H1 (cell line): Measurements from ENCODE around the gene DIPK1B. TPM values are rescaled to one million over a fixed set of nuclear protein-coding genes. Genes with fewer than 3 reads are reported as not detected.

ENCODE experiments used
- CTCF ChIA-PET: fragments of 300-600 bp; sonication (Branson Sonifier 250); formaldehyde crosslinking; loops from one replicate; lab custom pipeline; 2021; ENCODE audit not compliant: partially characterized antibody; lab: Charles Lee
- POLR2A ChIA-PET: fragments of 300-600 bp; sonication (Branson Sonifier 250); formaldehyde crosslinking; loops from one replicate; lab custom pipeline; 2021; ENCODE audit warnings: inconsistent platforms; ENCODE audit not compliant: partially characterized antibody; lab: Charles Lee
- DNase-seq, 2 experiments: peaks; one replicate each; pipeline versions ENCODE4 v3.0.0 to v3.0.0-alpha.2; 2010 to 2022; ENCODE audit warnings: low spot score in 2 of 2, low read depth in 1 of 2, mixed read lengths in 1 of 2
- FAIRE-seq: peaks from 2 replicates; lab custom pipeline; 2011; peaks lifted over from hg19 to GRCh38; lab: Jason Lieb, UNC
- H2AFZ ChIP-seq: 2 replicates; pipeline ENCODE4 v1.8.1; 2012; ENCODE audit warnings: low read length, inconsistent platforms
- H2AK5ac ChIP-seq: 2 replicates; pipeline ENCODE4 v1.6.1; 2013; ENCODE audit warnings: low read depth, low read length
- H2BK120ac ChIP-seq: replicated peaks from 2 replicates; pipeline ENCODE3; 2013; ENCODE audit warnings: low read depth, low read length, inconsistent platforms
- H2BK12ac ChIP-seq: 2 replicates; pipeline ENCODE4 v1.6.1; 2013; ENCODE audit warnings: low read depth, low read length
- H2BK15ac ChIP-seq: 2 replicates; pipeline ENCODE4 v1.6.1; 2013; ENCODE audit warnings: low read length
- H2BK20ac ChIP-seq: 2 replicates; pipeline ENCODE4 v1.6.1; 2013; ENCODE audit warnings: low read length
- H2BK5ac ChIP-seq: 2 replicates; pipeline ENCODE4 v1.6.1; 2013; ENCODE audit warnings: low read depth, low read length
- H3K14ac ChIP-seq: 2 replicates; pipeline ENCODE4 v1.6.1; 2013; ENCODE audit warnings: inconsistent platforms; ENCODE audit not compliant: insufficient read length
- H3K18ac ChIP-seq: 2 replicates; pipeline ENCODE4 v1.6.1; 2013; ENCODE audit warnings: low read length; ENCODE audit errors: extremely low read depth
- H3K23ac ChIP-seq: 2 replicates; pipeline ENCODE4 v1.6.1; 2013; ENCODE audit warnings: inconsistent platforms; ENCODE audit not compliant: insufficient read length
- H3K23me2 ChIP-seq: 2 replicates; pipeline ENCODE4 v1.6.1; 2013; ENCODE audit warnings: low read depth, low read length
- H3K27ac ChIP-seq: 2 replicates; pipeline ENCODE4 v1.6.1; 2011; ENCODE audit warnings: low read depth, low read length, inconsistent platforms
- H3K27me3 ChIP-seq, 4 experiments: replicated peaks in 1 of 4; 1 replicate in 1 of 4; 2 replicates in 3 of 4; pipeline versions ENCODE4 v1.6.1 to v1.8.1; 2011 to 2013; ENCODE audit warnings: low read length in 3 of 4, mild to moderate bottlenecking in 3 of 4, inconsistent platforms in 2 of 4, mixed read lengths in 2 of 4, moderate library complexity in 1 of 4; ENCODE audit not compliant: control insufficient read depth in 3 of 4, insufficient read depth in 3 of 4; ENCODE audit errors: extremely low read depth in 1 of 4
- H3K36me3 ChIP-seq, 4 experiments: 2 replicates each; pipeline versions ENCODE4 v1.6.1 to v1.8.1; 2011 to 2013; ENCODE audit warnings: mild to moderate bottlenecking in 4 of 4, low read length in 3 of 4, moderate library complexity in 2 of 4, control low read depth in 1 of 4, inconsistent platforms in 1 of 4; ENCODE audit not compliant: insufficient read depth in 4 of 4, control insufficient read depth in 2 of 4
- H3K4ac ChIP-seq: replicated peaks from 2 replicates; pipeline ENCODE3; 2013; ENCODE audit warnings: low read length, low read depth, mixed read lengths, inconsistent platforms; ENCODE audit not compliant: insufficient read length
- H3K4me1 ChIP-seq, 4 experiments: replicated peaks in 1 of 4; 1 replicate in 1 of 4; 2 replicates in 3 of 4; pipeline versions ENCODE4 v1.6.1 to v1.8.1; 2011 to 2013; ENCODE audit warnings: low read length in 3 of 4, inconsistent platforms in 2 of 4, mixed read lengths in 1 of 4; ENCODE audit not compliant: insufficient read depth in 4 of 4, control insufficient read depth in 3 of 4
- H3K4me2 ChIP-seq, 2 experiments: 2 replicates each; pipeline versions ENCODE4 v1.6.1 to v1.8.1; 2011 to 2013; ENCODE audit warnings: low read depth in 2 of 2, low read length in 2 of 2, control low read depth in 1 of 2, inconsistent platforms in 1 of 2, mild to moderate bottlenecking in 1 of 2; ENCODE audit not compliant: insufficient read depth in 1 of 2
- H3K4me3 ChIP-seq, 4 experiments: fragments of 200-600, 300-600 bp in 1 of 4; sonication (generic), shearing (Covaris generic), sonication (Bioruptor Twin) in 1 of 4; 2 replicates each; pipeline versions ENCODE4 v1.5.1 to v1.8.1; 2011 to 2016; ENCODE audit warnings: low read length in 4 of 4, low read depth in 3 of 4, control low read depth in 2 of 4, inconsistent platforms in 2 of 4, mild to moderate bottlenecking in 2 of 4, mixed read lengths in 1 of 4, moderate library complexity in 1 of 4; ENCODE audit not compliant: insufficient read depth in 2 of 4; ENCODE audit errors: extremely low read depth in 1 of 4
- H3K56ac ChIP-seq: replicated peaks from 2 replicates; pipeline ENCODE3; 2013; ENCODE audit warnings: low read depth, mild to moderate bottlenecking, mixed read lengths, low read length, inconsistent platforms; ENCODE audit not compliant: insufficient read length
- H3K79me1 ChIP-seq: 2 replicates; pipeline ENCODE4 v1.6.1; 2013; ENCODE audit warnings: low read depth, low read length, control low read depth
- H3K79me2 ChIP-seq, 2 experiments: 2 replicates each; pipeline versions ENCODE4 v1.6.1 to v1.8.1; 2012 to 2013; ENCODE audit warnings: low read length in 2 of 2, mild to moderate bottlenecking in 2 of 2, inconsistent platforms in 1 of 2; ENCODE audit not compliant: insufficient read depth in 2 of 2, control insufficient read depth in 1 of 2
- H3K9ac ChIP-seq, 4 experiments: replicated peaks in 1 of 4; 1 replicate in 1 of 4; 2 replicates in 3 of 4; pipeline versions ENCODE4 v1.6.1 to v1.8.1; 2011 to 2013; ENCODE audit warnings: low read depth in 3 of 4, low read length in 3 of 4, control low read depth in 2 of 4, mild to moderate bottlenecking in 2 of 4, moderate library complexity in 2 of 4, inconsistent platforms in 1 of 4; ENCODE audit errors: extremely low read depth in 1 of 4
- H3K9me3 ChIP-seq, 2 experiments: 2 replicates each; pipeline versions ENCODE4 v1.6.1 to v1.8.1; 2012 to 2013; ENCODE audit warnings: mild to moderate bottlenecking in 2 of 2, moderate library complexity in 2 of 2, control low read depth in 1 of 2, inconsistent platforms in 1 of 2, low read depth in 1 of 2, low read length in 1 of 2, mixed read lengths in 1 of 2; ENCODE audit not compliant: insufficient read depth in 2 of 2
- H4K20me1 ChIP-seq, 2 experiments: replicated peaks in 1 of 2; 2 replicates each; pipeline versions ENCODE3 to v1.8.1; 2011 to 2013; ENCODE audit warnings: inconsistent platforms in 2 of 2, low read length in 2 of 2, mild to moderate bottlenecking in 1 of 2; ENCODE audit not compliant: insufficient read depth in 2 of 2, control insufficient read depth in 1 of 2
- H4K5ac ChIP-seq: 2 replicates; pipeline ENCODE4 v1.6.1; 2013; ENCODE audit warnings: low read length, low read depth, mixed read lengths, inconsistent platforms; ENCODE audit not compliant: insufficient read length
- H4K8ac ChIP-seq: 2 replicates; pipeline ENCODE4 v1.8.0; 2013; ENCODE audit warnings: mild to moderate bottlenecking, moderate library complexity, low read length, inconsistent platforms; ENCODE audit not compliant: insufficient read depth; ENCODE audit errors: extremely low read depth
- H4K91ac ChIP-seq: replicated peaks from 2 replicates; pipeline ENCODE3; 2013; ENCODE audit warnings: low read length, mixed read lengths, inconsistent platforms; ENCODE audit not compliant: insufficient read length
- POLR2AphosphoS5 ChIP-seq: IDR thresholded peaks from 2 replicates; pipeline ENCODE4 v1.6.1; 2011; ENCODE audit warnings: low read depth, low read length
- SIN3A ChIP-seq, 2 experiments: IDR thresholded peaks in 1 of 2; conservative IDR thresholded peaks in 1 of 2; 2 replicates each; pipeline ENCODE4 v1.6.1; 2011 to 2012; ENCODE audit warnings: low read length in 2 of 2, improper control_type of control experiment in 1 of 2, low read depth in 1 of 2, mild to moderate bottlenecking in 1 of 2
- WGBS, 2 experiments: shearing (Covaris generic) in 1 of 2; methylation state at CpG; one replicate each; pipeline versions ENCODE4 v1.1.6 to v1.1.7; 2013 to 2015; ENCODE audit warnings: low lambda C conversion rate in 2 of 2, mixed read lengths in 2 of 2, inconsistent platforms in 1 of 2, low coverage in 1 of 2, missing lambda C conversion rate in 1 of 2; ENCODE audit not compliant: insufficient replicate concordance in 2 of 2, insufficient coverage in 1 of 2, insufficient read length in 1 of 2; ENCODE audit errors: extremely low coverage in 1 of 2, missing lambda C conversion rate in 1 of 2; 5-methylcytosine and 5-hydroxymethylcytosine counted together
- polyA plus RNA-seq, 7 experiments: library from polyadenylated mRNA; depleted of rRNA in 3 of 7; stranded (reverse) in 5 of 7; unstranded in 2 of 7; fragments of >200 nt in 5 of 7; fragments of 200-250 nt in 2 of 7; gene quantifications; 1 replicate in 5 of 7; 2 replicates in 1 of 7; 4 replicates in 1 of 7; pipeline versions ENCODE4 v1.2.1 to v1.2.3, GENCODE V29; 2011 to 2013; ENCODE audit warnings: missing spikeins in 2 of 7, mixed read lengths in 2 of 7
- total RNA-seq: library from RNA; stranded (reverse); fragmentation: NEBNext Ultra II Directional; extraction: Animal tissue kit (Norgen Biotek cat#: 25700); gene quantifications from 2 replicates; pipeline ENCODE4 v1.2.1, GENCODE V29; 2021

Gene DIPK1B
- total and polyA plus RNA-seq, 2 of the 8 experiments (the other 6 are each of a cell fraction or from before 2014, with no cell fraction given), result 32.3 to 64.8 TPM

GRCh38 chr9:136721339-136722092 lies 9.1 kb downstream of the DIPK1B start:
- ChIA-PET CTCF (interaction anchor here (0.7 to 9.2 kb wide), 8 partner anchors 7 to 314 kb away, joined by 3 to 62 read pairs (median 3); partner anchors contain the start of gene DIPK1B), POLR2A (interaction anchor here (1.0 to 11.2 kb wide), 6 partner anchors 8 to 387 kb away, joined by 3 to 223 read pairs (median 10); partner anchors contain the start of genes DIPK1B and LCN10)
- Histone ChIP-seq H3K4me1 (peaks cover 0 to 19% (median 4%) of the 10 kb centered on the region in 4 experiments; a peak in 5 of 7 replicates), H3K4me3 (no peak overlapping the region), H2BK12ac (no peak overlapping the region; the same call in 1 of the 2 replicates), H3K27me3 (no peaks in the 10 kb centered on the region), H2BK15ac (no peak overlapping the region), H4K5ac (no peak overlapping the region), H4K91ac (no peak overlapping the region), H3K79me1 (peaks cover 9% of the 10 kb centered on the region), H3K36me3 (peaks cover 18 to 44% (median 31%) of the 10 kb centered on the region in 4 experiments), H4K20me1 (peaks cover 22 to 45% of the 10 kb centered on the region in 2 experiments), H2BK20ac (no peak overlapping the region), H3K18ac (no peak overlapping the region), H3K14ac (no peak overlapping the region), H3K23ac (no peak overlapping the region), H2AK5ac (no peak overlapping the region), H3K9ac (no peak overlapping the region; a peak in 1 of 7 replicates), H3K4me2 (no peak overlapping the region), H2BK120ac (no peak overlapping the region), H2BK5ac (no peak overlapping the region), H3K23me2 (no peaks in the 10 kb centered on the region; the same call in 1 of the 2 replicates), H3K4ac (peak overlapping the region; percentile 38), H3K9me3 (no peaks in the 10 kb centered on the region), H2AFZ (no peak overlapping the region), H3K27ac (no peak overlapping the region; the same call in 1 of the 2 replicates), H4K8ac (no peak overlapping the region), H3K56ac (no peak overlapping the region), H3K79me2 (peaks cover 0 to 12% of the 10 kb centered on the region in 2 experiments; a peak in 2 of 4 replicates)
- no peak for DNase-seq
- 91% methylated on average over 27 of the region's 30 CpGs; no CpG with 5 or more reads in 1 of the 2 experiments for WGBS, 2 experiments
- TF ChIP-seq POLR2AphosphoS5 (0 out of 2 replicates have a peak, but pooled peaks have one; percentile 7), SIN3A (conservative IDR thresholded peaks at IDR 0.05 in 1 of 2, IDR thresholded peaks at IDR 0.05 in 1 of 2; ENCODE audit: low read depth in 1 of 2, low read length in 2 of 2) (no peak)
- no peak for FAIRE-seq
